COLO668 (cell line): ENCODE results near the gene KNDC1.
A peak's percentile ranks its signal among the peaks of the same experiment; 100 is the strongest.
"Not testable (repeated sequence)": the region's sequence is repeated elsewhere in the genome, so short reads cannot be mapped to it uniquely, and the experiment has no call there.

Experiments used
- DNase-seq: peaks from one replicate; lab custom pipeline; 2025; ENCODE audit not compliant: unreplicated experiment; lab: John Stamatoyannopoulos, UW

Gene KNDC1

DNA sequence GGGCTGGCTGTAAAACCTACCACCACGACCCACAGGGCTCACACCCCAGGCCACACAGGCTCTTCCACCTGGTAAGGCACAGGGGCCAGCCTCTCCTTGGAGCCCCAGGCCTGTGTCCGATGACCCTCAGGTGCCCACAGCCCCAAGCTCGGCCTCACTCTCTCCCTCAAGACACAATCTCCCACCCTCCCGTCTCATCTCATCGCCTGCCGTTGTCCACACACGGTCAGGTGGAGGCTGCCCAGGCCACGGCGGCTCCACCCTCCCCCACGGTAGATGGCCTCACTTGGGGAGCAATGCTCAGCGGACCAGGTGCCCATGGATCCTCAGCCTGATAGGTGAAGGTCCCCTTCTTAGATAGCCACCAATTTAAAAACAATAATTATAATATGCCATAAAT lies 61.3 kb downstream of the KNDC1 start:
- no peak for DNase-seq

DNA sequence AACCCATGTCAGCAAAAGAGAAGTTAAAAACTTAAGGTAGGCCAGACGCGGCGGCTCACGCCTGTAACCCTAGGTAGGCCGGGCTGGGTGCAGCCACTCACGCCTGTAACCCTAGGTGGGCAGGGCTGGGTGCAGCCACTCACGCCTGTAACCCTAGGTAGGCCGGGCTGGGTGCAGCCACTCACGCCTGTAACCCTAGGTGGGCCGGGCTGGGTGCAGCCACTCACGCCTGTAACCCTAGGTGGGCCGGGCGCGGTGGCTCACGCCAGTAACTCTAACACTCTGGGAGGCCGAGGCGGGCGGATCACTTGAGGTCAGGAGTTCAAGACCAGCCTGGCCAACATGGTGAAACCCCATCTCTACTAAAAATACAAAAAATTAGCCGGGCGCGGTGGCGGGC lies 61.7 kb downstream of the KNDC1 start:
- not testable (repeated sequence) for DNase-seq

DNA sequence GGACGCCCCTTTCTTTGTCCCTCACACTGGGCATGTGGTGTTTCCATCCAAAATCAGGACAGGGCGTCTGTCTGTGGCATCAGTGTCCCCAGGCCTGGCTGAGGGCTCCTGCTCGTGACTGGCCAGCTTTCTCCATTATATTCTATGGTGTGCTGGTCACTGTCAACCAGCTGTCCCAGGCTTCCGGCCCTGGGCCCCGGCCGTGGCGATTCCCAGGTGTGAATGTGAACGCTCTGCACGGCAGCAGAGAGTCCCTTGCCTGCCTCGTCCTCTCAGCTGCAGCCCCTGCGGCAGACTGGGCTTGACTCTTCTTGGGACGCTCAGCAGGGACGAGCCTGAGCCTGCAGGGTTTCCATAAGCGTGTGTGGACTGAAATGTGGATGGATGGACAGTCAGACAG lies 64.1 kb downstream of the KNDC1 start:
- DNase-seq = no peak

DNA sequence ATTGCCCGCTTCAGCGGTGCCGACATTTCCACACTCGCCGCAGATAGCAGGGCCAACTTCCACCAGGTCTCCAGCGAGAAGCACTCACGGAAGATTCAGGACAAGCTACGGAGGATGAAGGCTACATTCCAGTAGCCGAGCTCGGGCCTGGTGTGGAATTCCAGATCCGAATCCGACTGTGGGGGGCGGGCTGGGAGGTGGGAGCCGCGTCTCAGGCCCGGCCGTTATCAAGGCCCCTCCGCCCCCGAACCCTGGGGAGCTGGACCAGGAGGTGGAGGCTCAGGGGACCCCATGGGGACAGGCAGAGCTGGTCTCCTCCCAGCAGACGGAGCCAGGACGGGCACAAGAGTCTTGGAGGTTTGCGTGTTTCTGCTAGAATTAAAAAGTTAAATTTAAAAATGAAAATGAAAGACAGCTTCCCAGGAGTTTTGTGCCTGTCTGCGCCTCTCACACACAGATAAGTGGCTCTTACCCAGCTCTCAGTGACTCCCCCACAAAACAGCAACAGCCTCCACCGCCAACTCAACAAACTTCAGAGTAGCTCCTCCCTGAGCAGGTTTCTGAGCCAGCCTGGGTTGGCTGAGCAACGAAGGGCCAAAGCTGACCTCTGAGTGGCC lies 64.8 kb downstream of the KNDC1 start:
- no peak for DNase-seq

DNA sequence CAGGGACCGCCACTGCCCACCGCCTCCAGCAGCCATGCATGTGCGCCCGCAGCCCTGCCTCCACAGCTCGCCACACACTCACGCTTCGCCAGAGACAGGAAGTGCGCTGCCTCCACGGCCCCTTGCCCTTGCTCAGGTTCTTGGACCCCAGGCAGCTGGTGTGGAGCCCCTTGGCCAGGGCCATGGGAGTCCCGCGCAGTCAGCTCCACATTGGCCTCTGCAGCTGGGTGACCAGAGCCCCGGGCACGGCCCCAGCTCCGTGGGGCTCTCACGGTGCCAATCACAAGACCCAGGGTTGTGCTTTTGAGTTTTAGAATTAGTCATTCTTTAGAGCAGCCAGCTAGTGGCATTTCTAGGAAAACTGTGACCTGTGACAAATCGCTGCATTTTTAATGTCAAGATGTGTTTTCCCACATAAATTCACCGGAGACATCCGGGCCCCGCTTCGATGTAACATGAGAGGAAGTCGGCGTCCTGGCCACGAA lies 65.7 kb downstream of the KNDC1 start:
- no peak for DNase-seq

DNA sequence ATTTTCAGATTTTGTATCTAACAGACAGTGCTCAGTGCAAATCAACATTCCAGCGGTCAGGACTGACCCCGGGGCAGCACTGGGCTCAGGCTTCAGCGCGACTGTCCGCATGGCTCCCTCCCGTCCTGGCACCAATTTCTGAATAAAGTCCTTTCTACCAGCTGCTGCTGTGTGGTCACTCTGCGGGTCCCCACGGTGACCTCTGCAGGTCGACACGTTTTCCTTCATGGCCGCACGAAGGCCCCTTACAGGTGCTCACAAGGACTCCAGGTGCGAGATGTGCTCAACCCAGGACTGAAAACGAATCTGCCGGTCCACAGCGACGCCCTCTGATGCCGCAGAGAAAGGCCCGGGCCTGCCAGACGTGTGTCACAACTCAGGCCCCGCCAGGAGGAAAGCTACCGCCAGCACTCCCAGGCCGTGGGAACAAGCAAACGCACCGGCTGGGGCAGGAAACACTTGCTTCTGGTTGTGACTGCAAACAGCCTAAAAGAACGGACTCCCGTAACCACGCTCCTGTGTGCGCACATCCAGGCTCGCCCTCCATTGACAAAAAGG lies 66.3 kb downstream of the KNDC1 start:
- DNase-seq = no peak

DNA sequence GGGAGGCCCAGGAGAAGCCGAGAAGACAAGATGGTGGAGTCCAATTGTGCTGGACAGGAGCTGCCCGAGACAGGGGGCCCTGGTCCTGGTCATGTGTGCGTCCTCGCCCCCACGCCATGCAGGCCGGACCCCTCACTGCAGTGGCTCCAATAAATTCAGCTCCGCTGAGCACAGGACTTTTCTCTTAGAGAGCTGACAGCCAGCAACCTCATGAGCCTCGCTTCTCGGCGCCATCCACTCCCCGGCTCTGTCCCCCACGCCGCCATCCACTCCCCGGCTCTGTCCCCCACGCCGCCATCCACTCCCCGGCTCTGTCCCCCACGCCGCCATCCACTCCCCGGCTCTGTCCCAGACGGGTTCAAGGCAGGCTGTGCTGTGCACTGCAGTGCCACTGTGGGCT lies 67.2 kb downstream of the KNDC1 start:
- no peak for DNase-seq

DNA sequence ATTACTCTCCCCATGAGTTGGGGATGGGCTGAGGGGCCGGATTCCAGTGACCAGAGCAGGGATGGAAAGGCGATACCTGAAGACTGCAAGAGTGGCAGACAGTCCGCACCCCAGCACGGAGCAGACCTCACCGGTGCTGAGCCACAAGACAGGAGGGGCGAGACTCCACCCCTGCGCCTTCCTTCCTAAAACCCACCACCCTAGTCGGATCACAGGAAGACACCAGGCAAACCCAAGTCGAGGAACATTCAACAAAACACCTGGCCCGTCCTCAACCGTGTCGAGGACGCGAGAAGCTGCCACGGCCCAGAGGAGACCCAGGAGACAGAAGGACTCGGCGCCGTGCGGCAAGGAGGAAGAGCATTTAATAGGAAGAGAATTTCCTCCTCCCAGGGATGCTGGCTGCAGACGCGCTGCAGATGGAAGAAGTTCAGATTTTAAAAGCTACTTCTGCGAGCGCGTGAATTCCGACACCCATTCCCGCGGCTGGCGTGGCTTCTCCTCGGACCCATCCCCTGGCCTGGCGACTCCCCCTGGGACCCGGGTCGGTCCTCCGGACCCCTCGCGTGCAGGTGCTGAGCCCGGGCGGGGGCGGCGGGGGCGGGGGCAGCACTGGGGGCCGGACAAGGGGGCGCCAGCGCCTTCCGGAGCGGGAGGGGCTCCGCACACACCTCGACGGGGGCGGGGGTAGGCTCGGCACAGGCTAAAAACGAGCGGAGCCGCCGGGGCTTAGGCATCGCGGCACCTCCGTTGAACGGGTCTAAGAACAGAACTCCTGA lies 69.4 kb downstream of the KNDC1 start:
- no peak for DNase-seq

DNA sequence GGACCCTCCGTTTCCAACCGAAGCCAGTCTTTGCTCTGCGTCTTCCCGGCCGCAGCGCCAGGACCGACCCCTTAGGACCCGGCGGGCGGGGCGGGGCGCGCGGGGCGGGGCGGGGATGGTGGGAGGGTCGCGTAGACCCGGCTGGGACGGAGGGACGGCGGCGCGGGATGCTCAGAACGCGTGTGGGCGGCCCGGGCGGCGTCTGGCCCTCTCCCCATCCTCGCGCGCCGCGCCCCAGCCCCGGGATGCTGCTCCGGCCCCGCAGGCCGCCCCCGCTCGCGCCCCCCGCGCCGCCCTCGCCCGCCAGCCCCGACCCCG lies 70.0 kb downstream of the KNDC1 start, which contains the start of gene UTF1:
Gene UTF1, plus strand, starts transcription at position 174 of the 318 bp plus-strand sequence. Its CDS starts 72 bp downstream, at position 246.
- DNase-seq = no peak

DNA sequence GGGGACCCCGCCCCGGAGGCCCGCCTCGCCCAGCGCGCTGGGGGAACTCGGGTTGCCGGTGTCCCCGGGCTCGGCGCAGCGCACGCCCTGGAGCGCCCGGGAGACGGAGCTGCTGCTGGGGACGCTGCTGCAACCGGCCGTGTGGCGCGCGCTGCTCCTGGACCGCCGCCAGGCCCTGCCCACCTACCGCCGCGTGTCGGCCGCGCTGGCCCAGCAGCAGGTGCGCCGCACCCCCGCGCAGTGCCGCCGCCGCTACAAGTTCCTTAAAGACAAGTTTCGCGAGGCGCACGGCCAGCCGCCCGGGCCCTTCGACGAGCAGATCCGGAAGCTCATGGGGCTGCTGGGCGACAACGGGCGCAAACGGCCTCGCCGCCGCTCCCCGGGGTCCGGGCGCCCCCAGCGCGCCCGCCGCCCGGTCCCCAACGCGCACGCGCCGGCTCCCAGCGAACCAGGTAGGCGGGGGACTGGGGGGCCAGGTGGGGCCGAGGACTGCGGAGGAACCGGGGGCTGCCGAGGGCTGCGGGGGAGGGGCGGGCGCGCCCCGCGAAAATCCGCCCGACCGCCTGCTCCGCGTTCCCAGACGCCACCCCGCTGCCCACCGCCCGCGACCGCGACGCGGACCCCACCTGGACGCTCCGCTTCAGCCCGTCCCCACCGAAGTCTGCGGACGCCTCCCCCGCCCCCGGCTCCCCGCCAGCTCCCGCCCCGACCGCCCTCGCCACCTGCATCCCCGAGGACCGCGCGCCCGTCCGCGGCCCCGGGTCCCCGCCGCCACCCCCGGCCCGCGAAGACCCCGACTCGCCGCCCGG lies 70.6 kb downstream of the KNDC1 start:
- DNase-seq = peak; percentile 22

DNA sequence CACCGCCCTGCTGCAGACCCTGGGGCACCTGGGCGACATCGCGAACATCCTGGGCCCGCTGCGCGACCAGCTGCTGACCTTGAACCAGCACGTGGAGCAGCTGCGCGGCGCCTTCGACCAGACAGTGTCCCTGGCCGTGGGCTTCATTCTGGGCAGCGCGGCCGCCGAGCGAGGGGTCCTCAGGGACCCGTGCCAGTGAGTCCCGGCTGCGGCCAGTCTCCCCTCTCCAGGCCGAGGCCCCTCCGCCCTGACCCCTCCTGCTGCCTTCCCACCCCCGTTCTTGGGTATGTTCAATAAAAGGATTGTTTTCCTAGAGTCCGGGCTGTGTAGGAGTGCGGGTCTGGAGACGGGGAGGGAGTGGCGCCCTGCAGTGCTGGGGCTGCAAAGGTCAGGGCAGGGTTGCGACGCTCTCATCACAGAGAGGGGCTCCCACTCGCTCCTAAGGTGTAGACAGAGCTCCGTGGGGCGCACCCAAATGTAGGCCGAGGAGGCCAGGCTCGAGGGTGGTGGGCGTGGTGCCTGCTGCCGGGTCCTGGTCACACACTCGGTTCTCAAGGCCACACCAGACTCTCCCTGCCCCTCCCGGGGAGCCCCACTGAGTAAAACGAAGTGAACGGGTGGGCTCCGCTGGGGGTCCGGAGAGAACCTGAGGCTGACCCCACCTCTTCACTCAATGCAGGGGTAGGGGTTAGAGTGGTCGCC lies 71.4 kb downstream of the KNDC1 start:
- peak; percentile 4 for DNase-seq

DNA sequence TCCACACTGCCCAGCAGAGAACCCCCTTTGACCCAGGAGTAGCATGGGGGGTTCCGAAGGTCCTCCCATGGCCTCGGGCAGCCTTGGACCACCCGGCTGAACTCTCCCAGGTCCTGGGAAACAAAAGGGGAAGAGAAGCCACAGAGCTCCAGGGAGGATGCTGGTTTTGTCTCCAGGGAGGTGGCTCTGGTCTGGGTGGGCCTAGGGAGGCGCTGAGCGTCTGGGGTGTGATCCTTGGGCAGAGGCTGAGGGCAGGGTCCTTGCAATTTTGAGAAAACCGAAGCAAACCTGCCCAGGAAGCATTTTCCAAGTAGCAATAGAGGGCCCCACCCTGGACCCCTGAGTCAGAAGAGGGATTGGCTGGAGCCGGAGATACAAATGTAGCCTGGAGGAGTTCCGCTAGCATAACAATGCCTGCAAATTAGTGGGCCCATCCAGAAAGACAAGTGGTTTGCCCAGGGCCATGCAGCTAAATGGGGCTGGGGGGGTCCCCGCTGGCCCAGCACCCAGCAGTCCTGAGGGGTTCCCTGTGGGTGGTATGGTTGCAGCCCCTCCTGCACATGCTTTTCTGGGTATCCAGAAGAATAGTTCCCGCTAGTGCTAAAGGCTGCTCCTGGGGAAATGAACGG lies 72.0 kb downstream of the KNDC1 start:
- DNase-seq = no peak

DNA sequence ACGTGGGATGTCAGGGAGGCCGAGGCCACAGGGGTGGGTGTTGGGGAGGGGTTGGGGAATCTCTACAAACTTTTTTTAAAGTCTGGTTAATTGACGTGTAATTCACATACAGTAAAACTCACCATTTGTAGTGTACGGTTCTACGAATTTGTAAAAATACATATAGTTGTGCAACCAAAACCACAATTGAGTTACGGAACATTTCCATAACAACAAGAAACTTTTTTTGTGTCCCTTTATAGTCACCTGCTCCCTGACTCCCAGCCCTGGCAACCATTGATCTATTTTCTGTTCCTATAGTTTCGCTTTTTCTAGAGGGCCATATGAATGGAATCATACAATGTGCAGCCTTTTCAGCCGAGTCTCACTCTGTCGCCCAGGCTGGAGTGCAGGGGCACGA lies 74.8 kb downstream of the KNDC1 start:
- not testable (repeated sequence) for DNase-seq

DNA sequence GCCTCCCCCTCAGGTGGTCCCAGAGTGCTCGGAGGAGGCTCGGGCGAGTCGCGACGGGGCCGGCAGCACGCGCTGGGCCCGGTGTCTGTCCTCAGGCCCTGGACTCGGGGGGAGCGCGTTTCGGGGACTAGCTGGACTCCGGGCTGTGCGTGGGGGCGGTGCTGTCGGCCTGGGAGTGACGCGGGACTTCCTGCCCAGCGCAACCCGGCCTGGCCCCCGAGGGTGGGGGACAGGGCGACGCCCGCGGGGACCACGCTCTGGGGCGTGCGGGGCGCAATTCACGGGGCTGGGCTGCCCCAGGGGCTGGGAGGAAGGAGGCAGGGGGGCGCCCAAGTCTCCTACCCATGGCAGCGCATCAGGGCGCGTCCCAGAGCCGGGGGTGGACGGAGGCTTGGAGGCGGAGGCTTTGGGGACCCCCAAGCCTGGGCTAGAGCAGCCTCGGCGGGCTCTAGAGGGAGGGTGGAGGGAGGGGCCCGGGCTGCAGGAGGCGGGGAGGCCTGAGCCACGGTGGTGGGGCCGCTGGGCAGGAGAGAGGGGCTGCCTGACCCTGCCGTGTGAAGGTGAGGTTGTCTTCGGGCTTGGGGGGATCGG lies 75.3 kb downstream of the KNDC1 start:
- DNase-seq = no peak

DNA sequence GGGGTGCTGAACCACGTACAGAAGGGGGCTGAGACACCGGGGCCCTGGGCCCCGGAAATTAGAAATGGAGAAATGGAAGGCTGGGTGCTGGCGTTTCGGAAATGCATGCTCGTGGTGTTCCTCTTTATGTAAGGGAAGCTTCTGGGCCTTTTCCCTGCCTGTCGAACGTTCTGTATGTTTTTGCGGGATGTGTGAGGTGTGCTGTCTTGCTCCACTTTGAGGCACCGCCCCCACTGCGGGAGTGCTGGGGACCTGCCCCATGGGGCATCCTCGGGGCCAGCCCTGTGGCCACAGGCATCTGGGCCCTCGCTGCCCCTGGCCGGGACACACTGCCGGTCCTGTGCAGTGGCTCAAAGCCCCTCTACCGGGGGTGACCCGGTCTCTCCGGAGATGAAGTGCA lies 75.9 kb downstream of the KNDC1 start:
- no peak for DNase-seq

DNA sequence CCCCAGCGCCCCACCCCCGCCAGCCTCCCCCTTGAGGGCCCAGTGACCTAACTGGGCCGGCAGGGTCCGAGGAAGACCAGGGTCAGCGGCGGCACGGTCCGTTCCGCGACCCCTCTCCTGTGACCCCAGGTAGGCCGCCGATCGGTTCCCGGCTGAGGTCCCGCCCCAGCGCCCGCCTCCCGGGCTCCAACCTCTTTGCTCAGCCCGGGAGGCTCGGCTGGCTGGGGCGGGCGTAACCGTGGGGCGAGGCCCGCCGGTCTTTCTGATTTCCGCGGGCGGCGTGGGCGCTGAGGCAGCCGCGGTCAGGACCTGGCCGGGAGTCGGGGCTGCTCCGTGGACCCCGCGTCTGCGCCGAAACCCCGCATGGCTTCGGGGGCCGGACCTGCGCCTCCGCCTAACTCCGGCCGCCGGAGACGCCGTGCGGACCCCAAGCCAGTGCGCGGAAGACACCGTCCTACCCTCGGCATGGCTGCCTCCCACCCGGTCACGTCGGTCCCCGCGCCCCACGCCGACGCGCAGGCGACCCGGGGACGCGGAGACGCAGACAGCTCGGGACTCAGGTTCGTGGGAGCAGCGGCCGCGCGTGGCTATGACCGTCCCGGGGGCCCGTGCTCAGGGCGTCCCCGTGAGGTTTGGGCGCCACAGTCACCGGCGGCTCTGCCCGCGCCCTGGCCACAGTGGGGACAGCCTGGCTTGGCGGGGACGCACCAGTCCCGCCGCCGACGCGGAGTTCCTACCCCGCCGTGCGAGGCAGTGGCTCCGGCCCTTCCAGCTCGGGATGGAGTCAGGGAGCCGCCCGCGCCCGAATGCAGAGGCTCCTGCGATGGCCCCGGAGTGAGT lies 76.6 kb downstream of the KNDC1 start:
- no peak for DNase-seq

DNA sequence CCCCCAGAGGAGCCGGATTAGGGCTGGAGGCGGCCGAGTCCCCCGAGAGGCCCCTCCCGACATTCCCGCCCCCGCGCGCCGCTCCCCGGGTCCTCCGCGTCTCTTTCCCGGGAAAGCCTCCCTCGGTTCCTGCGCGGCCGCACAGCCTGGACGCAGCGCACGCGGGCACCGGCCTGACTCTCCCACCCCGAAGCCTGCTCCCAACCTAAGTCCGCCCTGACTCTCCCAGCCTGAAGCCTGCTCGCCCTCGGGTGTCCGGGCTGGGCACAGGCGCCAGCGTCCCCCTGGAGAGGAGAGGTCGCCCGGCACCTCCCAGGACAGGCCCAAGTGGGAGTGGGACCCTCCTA lies 77.2 kb downstream of the KNDC1 start:
- no peak for DNase-seq

DNA sequence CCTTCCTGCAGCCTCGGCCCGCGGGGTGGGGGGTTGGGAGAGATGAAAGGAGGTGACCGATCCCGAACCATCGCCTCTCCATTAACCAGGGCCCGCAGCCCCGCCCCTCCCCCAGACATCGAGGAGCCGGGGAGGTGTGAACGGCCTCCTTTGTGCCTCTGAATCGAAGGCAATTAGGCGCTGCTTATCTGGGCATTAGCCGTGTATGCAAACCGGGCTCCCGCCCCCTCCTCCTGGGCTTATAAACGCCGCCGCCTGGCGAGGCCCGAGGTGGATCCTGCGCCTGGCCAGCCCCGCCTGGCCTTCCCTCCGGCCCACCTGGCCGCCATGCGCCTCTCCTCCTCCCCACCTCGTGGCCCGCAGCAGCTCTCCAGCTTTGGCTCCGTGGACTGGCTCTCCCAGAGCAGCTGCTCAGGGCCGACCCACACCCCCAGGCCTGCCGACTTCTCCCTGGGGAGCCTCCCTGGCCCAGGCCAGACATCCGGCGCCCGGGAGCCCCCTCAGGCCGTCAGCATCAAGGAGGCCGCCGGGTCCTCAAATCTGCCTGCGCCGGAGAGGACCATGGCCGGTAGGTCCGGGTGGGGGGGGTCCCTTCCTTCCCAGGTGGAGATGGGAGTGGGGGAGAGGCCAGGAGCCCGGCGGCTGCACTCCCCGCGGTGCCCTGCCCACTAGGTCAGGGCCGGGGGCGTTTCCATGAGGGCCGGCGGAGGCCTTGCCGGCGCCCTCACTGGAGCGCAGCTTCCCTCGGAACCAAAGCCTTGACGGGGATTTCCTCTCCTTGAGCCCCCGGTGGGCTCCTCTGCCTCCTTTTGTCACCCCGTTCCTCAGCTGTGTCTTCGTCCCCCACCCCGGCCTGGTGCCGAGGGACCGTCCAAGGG lies 77.8 kb downstream of the KNDC1 start, which contains the start of gene VENTX:
Gene VENTX, plus strand, starts transcription at position 268 of the 878 bp plus-strand sequence. Its CDS starts 60 bp downstream, at position 328.
- DNase-seq = no peak
